Smooth muscle cell of the umbilical artery (primary cell): ENCODE measurements around the gene RNLS. TPM values are rescaled to one million over a fixed set of nuclear protein-coding genes. Genes with fewer than 3 reads are reported as not detected.

Source experiments
- total RNA-seq: library from RNA; depleted of rRNA; stranded (reverse); fragments of >200 nt; gene quantifications from 2 replicates; pipeline ENCODE4 v1.2.3, GENCODE V29; 2014

RNLS gene
- 5.9 and 8.1 TPM in 2 replicates for total RNA-seq

DNA sequence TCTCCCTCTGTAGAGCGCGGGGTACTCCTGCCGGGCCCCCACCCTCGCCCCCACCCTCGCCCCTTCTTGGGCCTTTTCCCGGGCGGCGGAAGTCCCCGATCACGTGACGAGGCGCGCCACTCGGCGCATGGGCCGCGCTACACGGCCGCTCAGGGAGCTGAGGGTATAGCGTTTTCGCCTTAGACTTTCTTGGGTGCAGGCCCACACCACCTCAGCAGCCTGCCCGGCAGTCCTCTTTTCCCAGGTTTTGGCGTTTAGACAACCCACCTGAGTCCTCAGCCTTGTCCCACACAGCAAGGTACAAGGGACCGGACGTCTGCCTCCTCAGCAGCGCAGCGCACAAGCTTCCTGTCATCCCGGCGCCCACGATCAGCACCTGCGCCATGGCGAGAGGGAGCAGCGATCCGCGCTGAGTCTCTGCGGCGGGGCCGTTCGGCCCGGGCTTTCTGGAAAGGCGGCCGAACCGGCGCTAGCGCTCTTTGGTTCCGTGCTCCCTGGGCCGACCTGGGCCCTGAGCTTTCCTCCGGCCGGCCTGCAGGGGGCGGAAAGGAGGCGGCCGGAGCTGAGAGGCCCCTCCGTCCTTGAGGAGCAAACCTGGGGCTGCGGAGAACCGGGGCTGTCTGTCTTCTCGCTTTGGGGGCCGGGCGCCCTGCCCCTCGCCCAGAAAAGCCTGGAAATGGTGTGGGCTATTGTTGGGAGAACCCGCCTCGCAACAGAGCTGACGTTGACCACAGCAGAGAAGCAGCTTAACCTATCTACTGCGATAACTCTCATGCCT, at the start of gene RNLS:
Gene RNLS (minus strand): TSS at position 513 of the 778 bp plus-strand sequence.

GRCh38 chr10:88586462-88586861, 3.3 kb upstream of the RNLS start, which contains the start of gene LIPJ:
LIPJ (plus strand) TSS chr10:88586762; CDS start chr10:88590688, 3,926 bp downstream.

Other genes with a start within 250 kb of the RNLS start
- not detected in 2 replicates for gene LIPJ, start 3.4 kb upstream of the RNLS start, total RNA-seq
- gene LIPF, start 81.1 kb upstream of the RNLS start, total RNA-seq: not detected in 2 replicates
- not detected in 2 replicates for gene LIPK, start 122.9 kb upstream of the RNLS start, total RNA-seq
- not detected in 2 replicates for gene LIPN, start 176.7 kb upstream of the RNLS start, total RNA-seq
- not detected in 2 replicates for gene LIPM, start 219.4 kb upstream of the RNLS start, total RNA-seq